ENCODE measurements around the gene C14orf180.

C14orf180 gene

DNA sequence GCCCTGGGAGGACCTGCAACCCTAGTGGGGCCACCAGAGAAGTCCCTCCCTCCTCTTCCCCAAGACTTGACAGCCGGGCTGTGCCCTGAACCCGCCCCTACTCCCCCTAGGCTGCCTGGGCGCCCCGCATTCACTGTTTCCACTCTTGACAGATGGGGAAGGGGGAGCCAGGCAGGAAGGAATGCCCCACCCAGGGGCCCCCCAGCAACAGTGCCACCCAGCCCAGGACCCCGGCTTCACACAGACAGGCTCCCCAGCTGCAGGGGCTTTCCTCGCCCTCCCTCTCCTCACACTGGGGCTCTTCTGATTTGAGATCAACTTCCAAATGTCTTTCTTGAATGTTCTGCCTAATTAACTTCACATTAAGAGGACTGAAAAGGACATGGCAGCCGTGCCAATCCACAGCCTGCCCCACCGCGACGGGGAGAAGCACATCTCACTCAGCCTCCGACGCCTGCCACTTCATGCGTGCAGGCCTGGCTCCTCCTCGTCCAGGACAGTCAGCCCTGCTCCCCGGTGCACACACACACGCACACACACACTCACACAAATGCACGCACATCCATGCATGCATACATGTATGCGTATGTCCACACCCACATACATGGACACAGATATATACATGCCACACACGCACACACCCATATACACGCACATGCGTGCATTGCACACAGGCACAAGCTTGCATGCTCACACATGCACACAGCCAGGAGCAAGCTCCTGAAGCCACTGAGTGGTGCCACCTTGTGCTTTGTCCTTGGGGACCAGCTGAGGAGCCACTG is 19.6 kb upstream of the C14orf180 start:
- no peak overlapping the region for H3K9ac ChIP-seq (ENCODE audit: low read length)
- H3K4me3 ChIP-seq (ENCODE audit: low read length), result no peak overlapping the region
- H3K27ac ChIP-seq (ENCODE audit: low read length), result no peak overlapping the region
- no peaks in the 10 kb centered on the region for H4K20me1 ChIP-seq (ENCODE audit: insufficient read depth, low read length)
- TF ChIP-seq, protein P1, sequence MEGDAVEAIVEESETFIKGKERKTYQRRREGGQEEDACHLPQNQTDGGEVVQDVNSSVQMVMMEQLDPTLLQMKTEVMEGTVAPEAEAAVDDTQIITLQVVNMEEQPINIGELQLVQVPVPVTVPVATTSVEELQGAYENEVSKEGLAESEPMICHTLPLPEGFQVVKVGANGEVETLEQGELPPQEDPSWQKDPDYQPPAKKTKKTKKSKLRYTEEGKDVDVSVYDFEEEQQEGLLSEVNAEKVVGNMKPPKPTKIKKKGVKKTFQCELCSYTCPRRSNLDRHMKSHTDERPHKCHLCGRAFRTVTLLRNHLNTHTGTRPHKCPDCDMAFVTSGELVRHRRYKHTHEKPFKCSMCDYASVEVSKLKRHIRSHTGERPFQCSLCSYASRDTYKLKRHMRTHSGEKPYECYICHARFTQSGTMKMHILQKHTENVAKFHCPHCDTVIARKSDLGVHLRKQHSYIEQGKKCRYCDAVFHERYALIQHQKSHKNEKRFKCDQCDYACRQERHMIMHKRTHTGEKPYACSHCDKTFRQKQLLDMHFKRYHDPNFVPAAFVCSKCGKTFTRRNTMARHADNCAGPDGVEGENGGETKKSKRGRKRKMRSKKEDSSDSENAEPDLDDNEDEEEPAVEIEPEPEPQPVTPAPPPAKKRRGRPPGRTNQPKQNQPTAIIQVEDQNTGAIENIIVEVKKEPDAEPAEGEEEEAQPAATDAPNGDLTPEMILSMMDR (IDR thresholded peaks at IDR 0.05; ENCODE audit: low read depth, low read length), result no peak
- TF ChIP-seq EZH2phosphoT487 (IDR thresholded peaks at IDR 0.05; ENCODE audit: low read depth), result no peak
- peaks cover 10% of the 10 kb centered on the region for H3K27me3 ChIP-seq (ENCODE audit: low read depth, low read length)
- H3K36me3 ChIP-seq (replicated peaks; ENCODE audit: low read depth, low read length), result no peaks in the 10 kb centered on the region
- H3K4me1 ChIP-seq (ENCODE audit: low read length), result peaks cover 26% of the 10 kb centered on the region
- no peak overlapping the region for H2AFZ ChIP-seq (ENCODE audit: low read depth, low read length)
- H3K79me2 ChIP-seq (ENCODE audit: low read length), result no peaks in the 10 kb centered on the region
- no peak overlapping the region for H3K4me2 ChIP-seq (ENCODE audit: low read length)
- H3K9me3 ChIP-seq (ENCODE audit: insufficient read depth, low read length), result no peaks in the 10 kb centered on the region

DNA sequence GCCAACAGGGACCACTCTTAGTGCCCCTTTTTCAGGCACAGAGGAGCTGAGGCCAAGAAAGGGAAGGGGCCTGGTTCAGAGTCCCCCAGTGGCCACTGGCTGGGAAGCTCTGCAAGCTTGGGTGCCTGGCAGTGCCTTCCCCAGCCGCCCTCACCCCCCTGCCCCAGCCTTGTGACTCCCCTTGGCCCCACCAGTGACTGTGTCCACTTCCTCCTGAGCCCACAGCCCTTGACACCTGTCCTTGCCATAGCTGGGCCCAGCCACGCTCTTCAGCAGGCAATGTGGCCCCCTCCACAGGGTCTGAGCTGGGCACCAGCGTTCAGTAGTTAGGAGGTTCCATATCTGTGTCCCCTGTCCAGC is 19.0 kb upstream of the C14orf180 start:
- H3K4me2 ChIP-seq (ENCODE audit: low read length), result no peak overlapping the region
- no peaks in the 10 kb centered on the region for H3K36me3 ChIP-seq (replicated peaks; ENCODE audit: low read depth, low read length)
- no peak for TF ChIP-seq EZH2phosphoT487 (IDR thresholded peaks at IDR 0.05; ENCODE audit: low read depth)
- TF ChIP-seq, protein P1 (IDR thresholded peaks at IDR 0.05; ENCODE audit: low read depth, low read length), result no peak
- no peak overlapping the region for H3K4me3 ChIP-seq (ENCODE audit: low read length)
- no peaks in the 10 kb centered on the region for H3K9me3 ChIP-seq (ENCODE audit: insufficient read depth, low read length)
- peaks cover 26% of the 10 kb centered on the region for H3K4me1 ChIP-seq (ENCODE audit: low read length)
- no peak overlapping the region for H3K9ac ChIP-seq (ENCODE audit: low read length)
- peaks cover 16% of the 10 kb centered on the region for H3K27me3 ChIP-seq (ENCODE audit: low read depth, low read length)
- H2AFZ ChIP-seq (ENCODE audit: low read depth, low read length), result no peak overlapping the region
- no peak overlapping the region for H3K27ac ChIP-seq (ENCODE audit: low read length)
- no peaks in the 10 kb centered on the region for H3K79me2 ChIP-seq (ENCODE audit: low read length)
- H4K20me1 ChIP-seq (ENCODE audit: insufficient read depth, low read length), result no peaks in the 10 kb centered on the region

DNA sequence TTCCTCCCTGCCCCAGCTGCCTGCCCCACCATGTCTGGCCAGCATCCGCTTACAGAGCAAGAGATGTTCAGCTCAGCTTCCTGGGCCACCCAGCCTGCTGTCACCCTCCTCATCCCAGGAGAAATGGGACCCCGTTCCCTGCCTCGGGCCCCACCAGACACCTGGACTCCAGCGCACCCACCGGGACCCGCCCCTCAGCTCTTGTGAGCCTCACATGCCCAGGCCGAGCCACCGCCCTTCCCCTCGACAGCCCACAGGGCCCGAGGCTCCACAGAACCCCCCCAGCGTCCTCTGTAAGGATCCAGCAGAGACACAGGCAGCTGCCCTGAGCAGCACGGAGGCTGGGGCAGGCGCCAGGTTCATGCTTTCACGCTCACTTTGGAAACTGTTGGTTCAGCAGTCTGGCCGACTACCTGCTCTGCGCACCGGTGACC is 18.4 kb upstream of the C14orf180 start:
- TF ChIP-seq, protein P1 (IDR thresholded peaks at IDR 0.05; ENCODE audit: low read depth, low read length), result no peak
- no peak for TF ChIP-seq EZH2phosphoT487 (IDR thresholded peaks at IDR 0.05; ENCODE audit: low read depth)
- no peak overlapping the region for H3K4me2 ChIP-seq (ENCODE audit: low read length)
- no peaks in the 10 kb centered on the region for H3K9me3 ChIP-seq (ENCODE audit: insufficient read depth, low read length)
- no peaks in the 10 kb centered on the region for H4K20me1 ChIP-seq (ENCODE audit: insufficient read depth, low read length)
- H3K36me3 ChIP-seq (replicated peaks; ENCODE audit: low read depth, low read length), result no peaks in the 10 kb centered on the region
- H3K27ac ChIP-seq (ENCODE audit: low read length), result no peak overlapping the region
- H3K4me1 ChIP-seq (ENCODE audit: low read length), result peaks cover 26% of the 10 kb centered on the region
- no peak overlapping the region for H3K4me3 ChIP-seq (ENCODE audit: low read length)
- no peaks in the 10 kb centered on the region for H3K79me2 ChIP-seq (ENCODE audit: low read length)
- H3K27me3 ChIP-seq (ENCODE audit: low read depth, low read length), result peaks cover 22% of the 10 kb centered on the region
- H3K9ac ChIP-seq (ENCODE audit: low read length), result no peak overlapping the region
- H2AFZ ChIP-seq (ENCODE audit: low read depth, low read length), result no peak overlapping the region

DNA sequence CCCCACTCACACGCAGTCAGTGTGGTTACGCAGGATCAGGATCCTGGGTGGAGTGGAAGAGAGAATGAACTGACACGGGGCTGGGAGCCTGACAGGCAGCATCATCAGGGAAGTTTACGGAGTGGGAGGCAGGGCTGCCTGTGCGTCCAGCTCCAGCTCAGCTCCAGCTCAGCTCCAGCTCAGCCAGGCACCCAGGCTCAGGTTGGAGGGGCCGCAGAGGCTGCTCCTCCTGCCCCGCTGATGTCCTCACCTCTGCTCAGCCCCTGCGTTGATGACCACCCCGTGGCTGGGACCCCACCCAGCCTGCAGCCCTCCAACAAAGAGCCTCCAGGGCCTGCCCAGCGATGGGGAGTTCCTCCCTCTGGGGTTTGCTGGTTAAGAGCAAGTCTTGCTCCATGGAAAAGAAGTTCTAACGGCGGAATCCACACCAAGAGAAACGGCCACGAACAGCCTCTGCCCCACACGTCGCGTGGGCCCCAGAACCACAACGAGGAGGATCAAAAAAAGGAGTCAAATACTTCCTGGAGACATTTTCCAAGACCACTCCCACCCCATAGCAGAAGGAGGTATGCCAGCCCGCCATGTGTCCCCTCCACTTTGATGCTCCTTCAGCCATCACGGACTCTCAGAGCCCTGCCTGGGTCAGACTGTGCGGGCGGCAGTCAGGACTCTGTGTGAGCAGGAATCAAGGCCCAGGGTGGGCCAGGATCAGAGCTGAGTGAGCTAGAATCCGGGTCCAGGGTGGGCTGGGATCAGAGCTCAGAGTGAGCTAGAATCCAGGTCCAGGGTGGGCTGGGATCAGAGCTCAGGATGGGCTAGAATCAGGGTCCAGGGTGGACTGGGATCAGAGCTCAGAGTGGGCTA is 17.7 kb upstream of the C14orf180 start:
- H2AFZ ChIP-seq (ENCODE audit: low read depth, low read length), result no peak overlapping the region
- no peak overlapping the region for H3K9ac ChIP-seq (ENCODE audit: low read length)
- peaks cover 26% of the 10 kb centered on the region for H3K27me3 ChIP-seq (ENCODE audit: low read depth, low read length)
- H3K27ac ChIP-seq (ENCODE audit: low read length), result no peak overlapping the region
- no peak for TF ChIP-seq EZH2phosphoT487 (IDR thresholded peaks at IDR 0.05; ENCODE audit: low read depth)
- TF ChIP-seq, protein P1 (IDR thresholded peaks at IDR 0.05; ENCODE audit: low read depth, low read length), result no peak
- H3K4me1 ChIP-seq (ENCODE audit: low read length), result peaks cover 26% of the 10 kb centered on the region
- no peaks in the 10 kb centered on the region for H3K36me3 ChIP-seq (replicated peaks; ENCODE audit: low read depth, low read length)
- H4K20me1 ChIP-seq (ENCODE audit: insufficient read depth, low read length), result no peaks in the 10 kb centered on the region
- no peaks in the 10 kb centered on the region for H3K9me3 ChIP-seq (ENCODE audit: insufficient read depth, low read length)
- H3K4me2 ChIP-seq (ENCODE audit: low read length), result no peak overlapping the region
- no peaks in the 10 kb centered on the region for H3K79me2 ChIP-seq (ENCODE audit: low read length)
- H3K4me3 ChIP-seq (ENCODE audit: low read length), result no peak overlapping the region

Measured in OCI-LY3 (cell line).